Right cardiac atrium (tissue), 5 donors: ENCODE data around the gene ZNF407. TPM values are rescaled to one million over a fixed set of nuclear protein-coding genes. Genes with fewer than 3 reads are reported as not detected.
A peak's percentile ranks its signal among the peaks of the same experiment; 100 is the strongest.

Experiments
- ATAC-seq, 2 donors: fragments of 200-7000 bp; cut with Tn5 transposase; one replicate each; pipeline versions ENCODE4 v1.8.0 to v1.9.1; 2020; ENCODE audit warnings: moderate library complexity in 2 of 2, mild to moderate bottlenecking in 1 of 2
- DNase-seq, 3 donors: peaks; one replicate each; pipeline ENCODE4 v3.0.0-alpha.2; 2020
- H3K27ac ChIP-seq: one replicate; pipeline ENCODE4 v1.5.1; 2013; ENCODE audit warnings: mild to moderate bottlenecking, low read length, control low read depth, moderate library complexity
- H3K27me3 ChIP-seq: one replicate; pipeline ENCODE4 v1.6.1; 2013; ENCODE audit not compliant: control insufficient read depth, insufficient read depth
- H3K4me1 ChIP-seq: one replicate; pipeline ENCODE4 v1.6.1; 2013; ENCODE audit warnings: low read length; ENCODE audit not compliant: control insufficient read depth, insufficient read depth
- H3K4me3 ChIP-seq: one replicate; pipeline ENCODE4 v1.5.1; 2013; ENCODE audit warnings: low read length, control low read depth
- H3K9me3 ChIP-seq: one replicate; pipeline ENCODE4 v1.6.1; 2013; ENCODE audit warnings: low read length; ENCODE audit not compliant: control insufficient read depth
- WGBS: extraction: QIAGEN DNeasy Blood & Tissue Kit; methylation state at CpG from one replicate; pipeline ENCODE4 v1.1.7; 2013; 5-methylcytosine and 5-hydroxymethylcytosine counted together
- intact Hi-C, 4 donors: fragments of 100-400 bp; cut with DNase I; formaldehyde crosslinking; loops; one replicate each; pipeline versions ENCODE4 v1.11.0 to v1.14.0; 2022 to 2023
- polyA plus RNA-seq: library from polyadenylated mRNA; stranded (reverse); fragments of 200-250 nt; gene quantifications from one replicate; pipeline ENCODE4 v1.2.3, GENCODE V29; 2013
- total RNA-seq, 4 donors: library from RNA; stranded (reverse); fragmentation: NEBNext Ultra II Directional; extraction: Animal tissue kit (Norgen Biotek cat#: 25700); gene quantifications; one replicate each; pipeline ENCODE4 v1.2.1, GENCODE V29; 2021
- donor health status: healthy with polysubstance abuse.
- donor health status: DM: no; HTN: yes; CAD: no.
- donor health status: DM: no; HTN: no; CAD: no.
- donor health status: DM: no; HTN: yes; CAD: no; lungs with severe emphysema.
- donor health status: DM: yes; HTN: yes; CAD: no.

The ZNF407 gene
- total and polyA plus RNA-seq, 5 donors = 3.8 to 14.7 (median 12.7) TPM

- no peak for DNase-seq
- no peaks in the 10 kb centered on the region for H3K4me1 ChIP-seq
- H3K4me3 ChIP-seq = no peak overlapping the region
- no peak for ATAC-seq
- intact Hi-C loops = no loop called here
- no peak overlapping the region for H3K27ac ChIP-seq
- H3K27me3 ChIP-seq = no peaks in the 10 kb centered on the region
- WGBS = 66% methylated on average over 3 of the region's 3 CpGs
- no peaks in the 10 kb centered on the region for H3K9me3 ChIP-seq
These were observed 105.3 kb downstream of the ZNF407 start for GRCh38 chr18:74702950-74703349.

- no peak overlapping the region for H3K4me3 ChIP-seq
- DNase-seq (no peak), ATAC-seq (no peak)
- H3K27ac ChIP-seq = no peak overlapping the region
- no peaks in the 10 kb centered on the region for H3K27me3 ChIP-seq
- H3K9me3 ChIP-seq = no peaks in the 10 kb centered on the region
- intact Hi-C loops = no loop called here
- H3K4me1 ChIP-seq = no peaks in the 10 kb centered on the region
These were observed 110.5 kb downstream of the ZNF407 start for GRCh38 chr18:74708169-74708568.

DNA sequence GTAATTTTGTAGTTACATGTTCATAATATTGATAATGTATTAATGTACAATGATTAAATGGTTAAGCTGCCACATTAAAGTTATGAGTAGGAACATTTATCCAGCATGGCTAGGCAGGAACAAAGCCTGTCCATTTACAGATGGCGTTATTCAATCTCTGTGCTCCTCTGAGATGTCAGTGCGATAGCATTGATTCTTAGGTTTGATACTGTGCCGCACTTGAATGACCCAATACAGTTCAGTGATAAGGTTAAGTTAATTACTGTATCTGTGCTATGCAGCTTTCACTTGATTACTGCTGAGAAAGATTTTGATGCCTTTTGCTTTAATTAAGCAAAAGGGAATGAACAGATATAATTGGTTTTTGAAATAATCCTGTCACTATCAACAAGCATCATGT is 111.8 kb downstream of the ZNF407 start:
- intact Hi-C loops = no loop called here
- Histone ChIP-seq H3K4me1 (no peaks in the 10 kb centered on the region), H3K4me3 (no peak overlapping the region), H3K9me3 (no peaks in the 10 kb centered on the region), H3K27me3 (no peaks in the 10 kb centered on the region), H3K27ac (no peak overlapping the region)
- ATAC-seq (no peak), DNase-seq (no peak)
- 92% methylated on average over 3 of the region's 3 CpGs for WGBS

DNA sequence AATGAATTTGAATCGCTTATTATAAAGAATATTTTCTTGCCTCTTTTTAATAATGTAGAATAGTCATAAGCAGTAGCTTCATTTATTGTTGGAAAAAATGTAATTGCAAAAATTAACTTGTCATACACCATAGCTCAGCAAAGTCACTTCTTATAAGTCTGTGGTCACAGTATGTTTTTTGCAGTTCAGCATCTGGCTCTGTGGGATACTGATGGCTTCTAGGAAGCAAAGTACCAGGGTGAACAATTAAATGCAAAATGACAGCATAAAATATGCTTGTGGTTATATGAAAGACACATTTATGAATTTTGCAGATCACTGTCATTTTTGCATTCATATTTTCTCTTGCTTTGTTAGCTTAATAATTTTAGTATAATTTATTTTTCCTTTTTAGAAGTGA is 116.5 kb downstream of the ZNF407 start:
- no peak for DNase-seq
- ATAC-seq = no peak
- H3K27me3 ChIP-seq = no peaks in the 10 kb centered on the region
- no peaks in the 10 kb centered on the region for H3K9me3 ChIP-seq
- 99% methylated on average over 1 of the region's 1 CpG for WGBS
- H3K4me3 ChIP-seq = no peak overlapping the region
- H3K4me1 ChIP-seq = no peaks in the 10 kb centered on the region
- intact Hi-C loops = no loop called here
- no peak overlapping the region for H3K27ac ChIP-seq

DNA sequence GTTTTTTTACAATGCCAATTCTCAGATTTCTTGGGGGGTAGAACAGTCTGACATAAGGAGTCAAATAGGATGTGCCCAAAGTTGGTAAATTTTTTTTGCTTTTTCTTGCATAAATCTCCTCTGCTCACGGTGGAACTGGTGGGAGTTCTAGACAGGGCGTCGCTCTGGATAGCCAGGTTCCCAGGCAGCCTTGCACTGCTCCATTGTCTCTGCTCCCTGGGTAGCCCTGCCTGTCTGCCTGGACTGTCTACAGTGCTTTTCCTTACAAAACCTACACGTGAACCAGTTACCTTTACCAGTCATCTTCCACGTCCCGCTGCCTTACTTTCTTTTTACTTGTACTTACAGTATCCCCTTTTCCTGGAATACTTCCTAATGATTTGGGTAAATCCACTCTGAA is 117.1 kb downstream of the ZNF407 start:
- Histone ChIP-seq H3K9me3 (no peaks in the 10 kb centered on the region), H3K27me3 (no peaks in the 10 kb centered on the region), H3K4me1 (no peaks in the 10 kb centered on the region), H3K27ac (no peak overlapping the region), H3K4me3 (no peak overlapping the region)
- intact Hi-C loops = no loop called here
- WGBS = 88% methylated on average over 6 of the region's 6 CpGs
- ATAC-seq (no peak), DNase-seq (no peak)

- 96% methylated on average over 7 of the region's 7 CpGs for WGBS
- H3K4me3 ChIP-seq = no peak overlapping the region
- H3K27ac ChIP-seq = no peak overlapping the region
- H3K27me3 ChIP-seq = no peaks in the 10 kb centered on the region
- no peaks in the 10 kb centered on the region for H3K4me1 ChIP-seq
- intact Hi-C loops = no loop called here
- no peaks in the 10 kb centered on the region for H3K9me3 ChIP-seq
- DNase-seq = peak in 1 of 3 donors; percentile 12
- no peak for ATAC-seq
These were observed 117.6 kb downstream of the ZNF407 start for GRCh38 chr18:74715306-74715705.

GRCh38 chr18:74715865-74716712 is 118.4 kb downstream of the ZNF407 start:
- no peak for DNase-seq
- Histone ChIP-seq H3K9me3 (no peaks in the 10 kb centered on the region), H3K27me3 (no peaks in the 10 kb centered on the region), H3K27ac (no peak overlapping the region), H3K4me1 (no peaks in the 10 kb centered on the region), H3K4me3 (no peak overlapping the region)
- ATAC-seq = no peak
- 70% methylated on average over 5 of the region's 5 CpGs for WGBS
- intact Hi-C loops = no loop called here

DNA sequence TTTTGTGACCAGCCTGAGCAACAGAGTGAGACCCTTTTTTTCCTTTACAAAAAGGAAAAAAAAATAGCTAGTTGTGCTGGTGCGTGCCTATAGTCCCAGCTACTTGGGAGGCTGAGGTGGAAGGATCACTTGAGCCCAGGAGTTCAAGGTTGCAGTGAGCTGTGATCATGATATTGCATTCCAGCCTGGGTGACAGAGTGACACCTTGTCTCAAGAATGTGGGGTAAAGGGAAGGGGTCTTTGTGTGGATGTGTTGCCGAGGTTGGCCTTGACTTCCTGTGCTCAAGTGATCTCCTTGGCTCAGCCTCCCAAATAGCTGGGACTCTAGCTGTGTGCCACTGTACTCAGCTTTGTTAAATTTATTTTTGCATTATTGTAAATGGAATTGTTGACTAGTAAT is 120.6 kb downstream of the ZNF407 start:
- H3K9me3 ChIP-seq = no peaks in the 10 kb centered on the region
- H3K4me3 ChIP-seq = no peak overlapping the region
- intact Hi-C loops = no loop called here
- H3K27me3 ChIP-seq = no peaks in the 10 kb centered on the region
- H3K27ac ChIP-seq = no peak overlapping the region
- ATAC-seq (no peak), DNase-seq (no peak)
- 73% methylated on average over 2 of the region's 2 CpGs for WGBS
- peaks cover 2% of the 10 kb centered on the region for H3K4me1 ChIP-seq

- Histone ChIP-seq H3K4me1 (peaks cover 2% of the 10 kb centered on the region), H3K27me3 (no peaks in the 10 kb centered on the region), H3K27ac (no peak overlapping the region), H3K9me3 (no peaks in the 10 kb centered on the region), H3K4me3 (no peak overlapping the region)
- intact Hi-C loops = no loop called here
- ATAC-seq (peak; percentile 28 to 47), DNase-seq (no peak)
- 67% methylated on average over 2 of the region's 2 CpGs for WGBS
These were observed 124.6 kb downstream of the ZNF407 start for GRCh38 chr18:74722237-74722636.

GRCh38 chr18:74724186-74724585 is 126.5 kb downstream of the ZNF407 start:
- intact Hi-C loops = no loop called here
- WGBS = 86% methylated on average over 1 of the region's 1 CpG
- ATAC-seq = no peak

GRCh38 chr18:74725690-74726089 is 128.0 kb downstream of the ZNF407 start:
- WGBS = 95% methylated on average over 3 of the region's 3 CpGs
- H3K9me3 ChIP-seq = no peaks in the 10 kb centered on the region
- DNase-seq (no peak), ATAC-seq (no peak)
- no peak overlapping the region for H3K4me3 ChIP-seq
- H3K27ac ChIP-seq = no peak overlapping the region
- H3K27me3 ChIP-seq = no peaks in the 10 kb centered on the region
- intact Hi-C loops = no loop called here
- H3K4me1 ChIP-seq = peaks cover 2% of the 10 kb centered on the region

More at GRCh38 chr18:74724186-74724585, 126.5 kb downstream of the ZNF407 start:
- Histone ChIP-seq H3K27ac (no peak overlapping the region), H3K27me3 (no peaks in the 10 kb centered on the region), H3K9me3 (no peaks in the 10 kb centered on the region), H3K4me1 (peaks cover 2% of the 10 kb centered on the region), H3K4me3 (no peak overlapping the region)
- no peak for DNase-seq

DNA sequence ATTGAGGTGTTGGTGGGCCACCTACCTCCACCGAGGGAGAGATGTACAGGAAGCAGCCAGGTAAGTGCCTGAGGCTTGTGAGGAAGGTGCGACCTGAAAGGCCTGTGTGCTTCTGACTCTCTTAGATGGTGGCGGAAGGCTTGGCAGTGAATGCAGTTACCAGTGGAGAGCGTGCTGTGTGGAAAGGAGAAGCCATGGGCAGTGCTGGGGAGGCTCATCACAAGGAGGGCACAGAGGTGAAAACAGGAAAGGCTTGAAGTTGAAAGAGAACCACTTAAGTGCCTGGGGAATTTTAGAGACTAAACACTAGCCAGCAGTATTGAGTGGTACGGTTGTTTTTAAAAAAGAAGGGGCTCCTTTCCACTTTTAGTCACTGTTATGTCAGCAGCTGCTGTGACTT is 130.9 kb downstream of the ZNF407 start:
- Histone ChIP-seq H3K4me3 (no peak overlapping the region), H3K27ac (no peak overlapping the region), H3K9me3 (no peaks in the 10 kb centered on the region), H3K27me3 (no peaks in the 10 kb centered on the region), H3K4me1 (no peaks in the 10 kb centered on the region)
- DNase-seq (no peak), ATAC-seq (no peak)
- WGBS = 92% methylated on average over 5 of the region's 5 CpGs
- intact Hi-C loops = no loop called here
